Mesothelial cell of epicardium (in vitro differentiated cells): ENCODE results near the gene OLA1. TPM values are rescaled to one million over a fixed set of nuclear protein-coding genes. Genes with fewer than 3 reads are reported as not detected.

Experiments
- DNase-seq, 2 experiments: peaks; one replicate each; pipeline ENCODE4 v3.0.0; 2021; ENCODE audit warnings: low spot score in 2 of 2; ENCODE audit not compliant: unreplicated experiment in 2 of 2
- H3K27ac Mint-ChIP-seq: 2 replicates; pipeline ENCODE4 v1.8.0; 2021; ENCODE audit warnings: mixed read lengths
- H3K27me3 Mint-ChIP-seq: 2 replicates; pipeline ENCODE4 v1.8.0; 2021; ENCODE audit warnings: low read depth, mixed read lengths
- H3K36me3 Mint-ChIP-seq: 2 replicates; pipeline ENCODE4 v1.8.0; 2021; ENCODE audit warnings: mixed read lengths
- H3K4me1 Mint-ChIP-seq: 2 replicates; pipeline ENCODE4 v1.8.0; 2021; ENCODE audit warnings: mixed read lengths
- H3K4me3 Mint-ChIP-seq: 2 replicates; pipeline ENCODE4 v1.8.0; 2021; ENCODE audit warnings: mild to moderate bottlenecking, moderate library complexity, mixed read lengths
- H3K9me3 Mint-ChIP-seq: 2 replicates; pipeline ENCODE4 v1.8.0; 2021; ENCODE audit warnings: mixed read lengths
- CTCF ChIP-seq: fragments of 200-600 bp; sonication (generic); IDR thresholded peaks from one replicate; pipeline ENCODE4 v1.5.0; 2021; ENCODE audit warnings: antibody characterized with exemption; ENCODE audit not compliant: unreplicated experiment
- total RNA-seq: library from RNA; stranded (reverse); gene quantifications from 3 replicates; pipeline ENCODE4 v1.2.1, GENCODE V29; 2021

OLA1 gene
- total RNA-seq, 1 donor from 2014 or later: 87.3 TPM

- H3K9me3 Mint-ChIP-seq: peaks cover 4% of the 10 kb centered on the region
- DNase-seq: no peak
- no peaks in the 10 kb centered on the region for H3K36me3 Mint-ChIP-seq
- no peaks in the 10 kb centered on the region for H3K27me3 Mint-ChIP-seq
- peak overlapping the region; percentile 11 for H3K4me3 Mint-ChIP-seq
- peaks cover 34% of the 10 kb centered on the region for H3K4me1 Mint-ChIP-seq
- no peak for TF ChIP-seq CTCF
- peak overlapping the region; percentile 91 for H3K27ac Mint-ChIP-seq
These were observed 195.8 kb downstream of the OLA1 start for GRCh38 chr2:174052584-174052976.

GRCh38 chr2:174051741-174052583, 196.4 kb downstream of the OLA1 start:
- peaks cover 34% of the 10 kb centered on the region for H3K4me1 Mint-ChIP-seq
- peak; percentile 30 to 54 for DNase-seq
- no peaks in the 10 kb centered on the region for H3K36me3 Mint-ChIP-seq
- H3K9me3 Mint-ChIP-seq: peaks cover 4% of the 10 kb centered on the region
- peak overlapping the region; percentile 11 for H3K4me3 Mint-ChIP-seq
- H3K27me3 Mint-ChIP-seq: no peaks in the 10 kb centered on the region
- TF ChIP-seq CTCF: no peak
- peak overlapping the region; percentile 91 for H3K27ac Mint-ChIP-seq

GRCh38 chr2:174051068-174051467, 197.3 kb downstream of the OLA1 start:
- DNase-seq: no peak
- H3K4me1 Mint-ChIP-seq: peaks cover 34% of the 10 kb centered on the region
- no peaks in the 10 kb centered on the region for H3K36me3 Mint-ChIP-seq
- peaks cover 4% of the 10 kb centered on the region for H3K9me3 Mint-ChIP-seq
- no peak for TF ChIP-seq CTCF
- no peak overlapping the region for H3K4me3 Mint-ChIP-seq
- no peaks in the 10 kb centered on the region for H3K27me3 Mint-ChIP-seq
- H3K27ac Mint-ChIP-seq: peak overlapping the region; percentile 91

- H3K27me3 Mint-ChIP-seq: no peaks in the 10 kb centered on the region
- TF ChIP-seq CTCF: no peak
- H3K4me3 Mint-ChIP-seq: no peak overlapping the region
- peaks cover 34% of the 10 kb centered on the region for H3K4me1 Mint-ChIP-seq
- no peak for DNase-seq
- no peaks in the 10 kb centered on the region for H3K36me3 Mint-ChIP-seq
- H3K9me3 Mint-ChIP-seq: peaks cover 7% of the 10 kb centered on the region
- H3K27ac Mint-ChIP-seq: no peak overlapping the region
These were observed 198.4 kb downstream of the OLA1 start for GRCh38 chr2:174049895-174050294.

GRCh38 chr2:174048243-174048642, 200.1 kb downstream of the OLA1 start:
- Mint-ChIP-seq H3K27me3 (no peaks in the 10 kb centered on the region), H3K36me3 (no peaks in the 10 kb centered on the region), H3K4me3 (no peak overlapping the region), H3K27ac (no peak overlapping the region), H3K9me3 (peaks cover 8% of the 10 kb centered on the region), H3K4me1 (peaks cover 24% of the 10 kb centered on the region)
- TF ChIP-seq CTCF: no peak
- DNase-seq: no peak
